Cardiac fibroblast (primary cell): ENCODE measurements around the gene C12orf54.
A peak's percentile ranks its signal among the peaks of the same experiment; 100 is the strongest.

Experiments used
- DNase-seq, 2 donors: peaks; one replicate each; pipeline versions ENCODE4 v3.0.0 to v3.0.0-alpha.2; 2010; ENCODE audit warnings: low read depth in 2 of 2
- H3K4me3 ChIP-seq, 2 donors: replicated peaks in 1 of 2; 1 replicate in 1 of 2; 2 replicates in 1 of 2; pipeline ENCODE4 v1.5.1; 2011; ENCODE audit warnings: low read depth in 2 of 2, low read length in 2 of 2, mild to moderate bottlenecking in 2 of 2, moderate library complexity in 1 of 2
- TF ChIP-seq, protein P1 (sequence below): IDR thresholded peaks from one replicate; pipeline ENCODE4 v1.5.1; 2011; ENCODE audit warnings: low read depth, mild to moderate bottlenecking, low read length, inconsistent platforms

The C12orf54 gene

GRCh38 chr12:48536602-48537001 lies 54.3 kb downstream of the C12orf54 start:
- TF ChIP-seq, protein P1, sequence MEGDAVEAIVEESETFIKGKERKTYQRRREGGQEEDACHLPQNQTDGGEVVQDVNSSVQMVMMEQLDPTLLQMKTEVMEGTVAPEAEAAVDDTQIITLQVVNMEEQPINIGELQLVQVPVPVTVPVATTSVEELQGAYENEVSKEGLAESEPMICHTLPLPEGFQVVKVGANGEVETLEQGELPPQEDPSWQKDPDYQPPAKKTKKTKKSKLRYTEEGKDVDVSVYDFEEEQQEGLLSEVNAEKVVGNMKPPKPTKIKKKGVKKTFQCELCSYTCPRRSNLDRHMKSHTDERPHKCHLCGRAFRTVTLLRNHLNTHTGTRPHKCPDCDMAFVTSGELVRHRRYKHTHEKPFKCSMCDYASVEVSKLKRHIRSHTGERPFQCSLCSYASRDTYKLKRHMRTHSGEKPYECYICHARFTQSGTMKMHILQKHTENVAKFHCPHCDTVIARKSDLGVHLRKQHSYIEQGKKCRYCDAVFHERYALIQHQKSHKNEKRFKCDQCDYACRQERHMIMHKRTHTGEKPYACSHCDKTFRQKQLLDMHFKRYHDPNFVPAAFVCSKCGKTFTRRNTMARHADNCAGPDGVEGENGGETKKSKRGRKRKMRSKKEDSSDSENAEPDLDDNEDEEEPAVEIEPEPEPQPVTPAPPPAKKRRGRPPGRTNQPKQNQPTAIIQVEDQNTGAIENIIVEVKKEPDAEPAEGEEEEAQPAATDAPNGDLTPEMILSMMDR: no peak
- H3K4me3 ChIP-seq: no peak overlapping the region
- DNase-seq: no peak

- no peak overlapping the region for H3K4me3 ChIP-seq
- DNase-seq: peak; percentile 18 to 52
- TF ChIP-seq, protein P1: peak; percentile 85
Measured at GRCh38 chr12:48542300-48542928, 60.1 kb downstream of the C12orf54 start.

- H3K4me3 ChIP-seq: no peak overlapping the region
- no peak for DNase-seq
- TF ChIP-seq, protein P1: no peak
Measured at GRCh38 chr12:48545833-48546469, 63.7 kb downstream of the C12orf54 start.
